ENCODE results near the gene PCDHA1.

GRCh38 chr5:141041427-141041785 is 255.5 kb downstream of the PCDHA1 start:
- no peak for TF ChIP-seq CTCF (conservative IDR thresholded peaks at IDR 0.05; ENCODE audit: low read depth in 2 of 2)
- TF ChIP-seq CREB1 (CRISPR knock-in tag; IDR thresholded peaks at IDR 0.05; ENCODE audit: low read depth) = no peak
- TF ChIP-seq EZH2 (IDR thresholded peaks at IDR 0.05; ENCODE audit: low read depth, unreplicated experiment) = no peak
- no peak for TF ChIP-seq POLR2AphosphoS5 (IDR thresholded peaks at IDR 0.05; ENCODE audit: low read depth)
- TF ChIP-seq ZNF114 (CRISPR knock-in tag; IDR thresholded peaks at IDR 0.05) = no peak
- no peak for TF ChIP-seq STAT1 (IDR thresholded peaks at IDR 0.05; ENCODE audit: unreplicated experiment)
- no peak for TF ChIP-seq EZH2phosphoT487 (IDR thresholded peaks at IDR 0.05; ENCODE audit: unreplicated experiment)
- no peak for TF ChIP-seq REST (IDR thresholded peaks at IDR 0.05; ENCODE audit: unreplicated experiment)
- TF ChIP-seq ZNF331 (CRISPR knock-in tag; IDR thresholded peaks at IDR 0.05; ENCODE audit: low read depth) = no peak
- no peak for TF ChIP-seq ETS1 (IDR thresholded peaks at IDR 0.05)
- no peak for TF ChIP-seq JUNB (IDR thresholded peaks at IDR 0.05; ENCODE audit: unreplicated experiment)
